WI38 (cell line): ENCODE results near the gene AMPD2.

Source experiments
- H3K4me3 ChIP-seq: 2 replicates; pipeline ENCODE4 v1.5.1; 2011; ENCODE audit warnings: low read depth, mild to moderate bottlenecking, control low read depth, low read length
- TF ChIP-seq, protein P1 (sequence below): IDR thresholded peaks from 2 replicates; pipeline ENCODE4 v1.5.1; 2012; ENCODE audit warnings: low read depth, mild to moderate bottlenecking, control low read depth, low read length

The AMPD2 gene

DNA sequence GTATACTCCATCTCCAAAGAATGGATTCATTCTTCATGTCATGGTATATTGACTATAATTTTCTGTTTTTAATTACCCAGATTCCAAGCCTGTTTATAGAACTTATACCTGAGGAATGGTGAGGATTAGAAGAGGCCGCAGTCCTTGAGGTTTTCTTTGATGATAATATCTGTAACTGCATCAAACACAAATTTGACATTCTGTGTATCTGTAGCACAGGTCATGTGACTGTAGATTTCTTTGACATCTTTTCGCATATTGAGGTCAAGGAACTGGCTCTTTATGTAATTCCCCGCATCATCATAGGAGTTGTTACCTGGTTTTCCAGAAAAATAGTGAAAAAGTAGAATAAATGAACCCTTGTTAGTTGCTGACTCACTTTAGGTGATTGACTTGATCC is 16.4 kb upstream of the AMPD2 start:
- TF ChIP-seq, protein P1, sequence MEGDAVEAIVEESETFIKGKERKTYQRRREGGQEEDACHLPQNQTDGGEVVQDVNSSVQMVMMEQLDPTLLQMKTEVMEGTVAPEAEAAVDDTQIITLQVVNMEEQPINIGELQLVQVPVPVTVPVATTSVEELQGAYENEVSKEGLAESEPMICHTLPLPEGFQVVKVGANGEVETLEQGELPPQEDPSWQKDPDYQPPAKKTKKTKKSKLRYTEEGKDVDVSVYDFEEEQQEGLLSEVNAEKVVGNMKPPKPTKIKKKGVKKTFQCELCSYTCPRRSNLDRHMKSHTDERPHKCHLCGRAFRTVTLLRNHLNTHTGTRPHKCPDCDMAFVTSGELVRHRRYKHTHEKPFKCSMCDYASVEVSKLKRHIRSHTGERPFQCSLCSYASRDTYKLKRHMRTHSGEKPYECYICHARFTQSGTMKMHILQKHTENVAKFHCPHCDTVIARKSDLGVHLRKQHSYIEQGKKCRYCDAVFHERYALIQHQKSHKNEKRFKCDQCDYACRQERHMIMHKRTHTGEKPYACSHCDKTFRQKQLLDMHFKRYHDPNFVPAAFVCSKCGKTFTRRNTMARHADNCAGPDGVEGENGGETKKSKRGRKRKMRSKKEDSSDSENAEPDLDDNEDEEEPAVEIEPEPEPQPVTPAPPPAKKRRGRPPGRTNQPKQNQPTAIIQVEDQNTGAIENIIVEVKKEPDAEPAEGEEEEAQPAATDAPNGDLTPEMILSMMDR, result no peak
- H3K4me3 ChIP-seq, result no peak overlapping the region

DNA sequence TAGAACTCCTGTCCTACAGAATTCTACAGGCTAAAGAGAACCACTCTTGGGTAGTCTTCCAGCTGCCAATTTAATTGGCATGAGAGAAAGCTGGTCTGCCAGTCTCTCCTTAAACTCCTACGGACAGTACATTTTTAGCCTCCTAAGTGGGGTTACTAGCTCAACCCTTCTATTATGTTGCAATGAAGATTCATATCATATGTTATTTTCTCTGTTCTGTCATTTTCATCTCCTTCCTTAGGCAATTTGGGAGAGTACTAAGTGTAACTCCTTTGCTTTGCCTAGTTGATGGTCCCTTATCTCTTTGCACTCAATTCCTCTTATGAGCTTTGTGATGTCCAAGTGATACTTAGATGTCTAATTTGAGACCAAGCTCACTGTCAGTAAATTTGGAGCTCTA is 14.3 kb upstream of the AMPD2 start:
- no peak overlapping the region for H3K4me3 ChIP-seq
- TF ChIP-seq, protein P1, result no peak

DNA sequence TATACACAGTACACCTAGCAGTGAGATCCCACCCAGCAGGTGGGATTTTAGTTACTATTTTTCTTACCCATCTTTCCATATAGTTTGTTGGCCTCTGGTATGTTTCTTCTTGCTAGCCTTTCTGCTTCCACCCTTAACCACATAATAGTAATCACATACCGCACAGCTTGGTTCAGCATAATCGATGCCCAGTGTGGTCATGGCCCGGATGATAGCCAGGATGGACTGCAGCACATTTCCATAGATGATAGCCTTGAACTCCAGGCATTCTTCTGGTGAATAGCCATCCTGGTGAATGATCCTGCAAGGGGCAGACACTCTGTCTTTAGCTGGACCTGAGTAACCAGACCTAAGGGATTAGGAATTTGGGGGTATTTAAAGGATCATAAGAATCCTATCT is 9.8 kb upstream of the AMPD2 start:
- TF ChIP-seq, protein P1, result no peak
- H3K4me3 ChIP-seq, result no peak overlapping the region

DNA sequence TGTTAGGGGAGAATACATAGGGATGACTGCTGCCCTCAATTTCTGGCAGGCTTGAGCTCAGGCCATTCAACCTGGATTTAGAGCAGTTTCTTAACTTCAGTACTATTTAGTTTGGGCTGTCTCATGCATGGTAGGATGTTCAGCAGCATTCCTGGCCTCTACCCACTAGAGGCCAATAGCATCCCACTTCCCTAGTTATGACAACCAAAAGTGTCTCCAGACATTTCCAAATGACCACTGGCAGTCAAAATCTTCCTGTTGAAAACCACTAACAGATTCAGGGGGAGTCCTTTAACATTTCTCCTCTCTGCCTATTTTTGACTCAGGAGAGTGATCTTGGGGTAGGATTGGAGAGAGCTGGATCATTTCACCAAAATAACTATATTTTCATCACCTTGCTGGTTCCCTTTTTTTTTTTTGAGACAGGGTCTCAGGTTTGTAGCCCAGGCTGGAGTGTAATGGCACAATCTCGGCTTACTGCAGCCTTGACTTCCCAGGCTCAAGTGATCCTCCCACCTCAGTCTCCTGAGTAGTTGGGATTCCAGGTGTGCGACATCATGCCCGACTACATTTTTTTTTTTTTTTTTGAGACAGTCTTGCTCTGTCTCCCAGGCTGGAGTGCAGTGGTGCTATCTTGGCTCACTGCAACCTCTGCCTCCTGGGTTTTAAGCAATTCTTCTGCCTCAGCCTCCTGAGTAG is 8.9 kb upstream of the AMPD2 start:
- TF ChIP-seq, protein P1, result no peak
- no peak overlapping the region for H3K4me3 ChIP-seq

DNA sequence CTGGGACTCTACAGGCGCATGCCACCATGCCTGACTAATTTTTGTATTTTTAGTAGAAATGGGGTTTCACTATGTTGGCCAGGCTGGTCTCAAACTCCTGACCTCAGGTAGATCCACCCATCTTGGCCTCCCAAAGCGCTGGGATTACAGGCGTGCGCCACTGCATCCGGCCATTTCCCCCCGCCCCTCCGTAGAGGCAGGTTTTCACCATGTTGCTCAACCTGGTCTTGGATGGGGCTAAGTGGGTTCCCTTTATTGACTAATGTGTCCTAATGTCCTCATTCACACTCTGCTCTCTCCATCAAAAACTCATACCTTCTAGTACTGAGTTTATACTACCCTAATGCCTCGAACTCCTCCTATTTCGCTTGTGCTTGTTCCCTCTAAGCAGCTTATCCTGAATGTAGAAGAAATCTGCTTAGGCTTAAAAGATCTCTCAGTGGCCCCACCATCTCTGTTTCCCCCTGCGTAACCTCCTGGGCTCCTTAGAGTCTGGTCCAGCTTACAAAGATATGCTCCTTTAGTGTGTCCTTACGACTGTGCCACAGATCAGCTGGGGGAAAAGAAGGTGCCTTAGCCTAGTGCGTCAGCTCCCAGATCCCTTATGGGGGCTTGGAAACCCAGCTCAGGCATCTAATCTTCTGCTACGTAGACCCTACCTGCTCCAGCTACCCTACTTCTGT is 8.2 kb upstream of the AMPD2 start:
- TF ChIP-seq, protein P1, result no peak
- H3K4me3 ChIP-seq, result no peak overlapping the region

DNA sequence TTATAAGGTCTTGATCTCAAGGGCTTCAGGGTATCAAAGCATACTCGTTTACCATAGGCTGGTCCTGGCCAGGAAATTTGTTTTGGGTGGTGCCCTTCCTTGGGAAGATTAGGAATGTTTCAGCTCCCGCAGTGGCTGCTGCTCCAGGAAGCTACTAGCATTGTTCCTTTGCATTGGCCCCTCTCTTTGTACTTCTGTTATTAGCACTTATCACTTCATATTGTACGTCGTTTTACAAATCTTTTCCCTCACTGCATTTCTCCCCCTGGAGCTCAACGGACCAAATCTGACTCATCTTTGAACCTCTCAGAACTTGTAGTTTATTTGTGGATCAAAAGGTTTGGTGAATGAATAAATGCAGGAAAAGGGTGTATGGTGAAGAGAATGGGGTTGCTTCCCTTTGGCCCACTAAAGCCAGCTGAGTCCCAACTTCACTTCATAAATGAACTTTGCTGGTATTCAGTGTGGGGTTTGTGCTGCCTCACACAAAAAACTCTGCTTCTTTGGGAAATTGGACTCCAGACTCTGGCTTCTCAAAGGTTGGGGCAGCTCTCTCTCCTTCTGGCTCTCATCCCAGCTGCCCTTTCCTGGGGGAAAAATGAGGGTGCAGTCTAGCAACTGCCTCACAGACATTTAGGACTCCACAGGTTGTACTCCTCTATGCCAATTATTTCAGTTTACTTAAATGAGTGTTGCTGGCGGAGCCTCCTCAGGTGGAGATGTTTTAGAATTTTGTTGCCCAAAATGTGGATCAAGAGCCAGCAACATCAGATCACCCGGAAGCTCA is 6.1 kb upstream of the AMPD2 start:
- TF ChIP-seq, protein P1, result no peak

DNA sequence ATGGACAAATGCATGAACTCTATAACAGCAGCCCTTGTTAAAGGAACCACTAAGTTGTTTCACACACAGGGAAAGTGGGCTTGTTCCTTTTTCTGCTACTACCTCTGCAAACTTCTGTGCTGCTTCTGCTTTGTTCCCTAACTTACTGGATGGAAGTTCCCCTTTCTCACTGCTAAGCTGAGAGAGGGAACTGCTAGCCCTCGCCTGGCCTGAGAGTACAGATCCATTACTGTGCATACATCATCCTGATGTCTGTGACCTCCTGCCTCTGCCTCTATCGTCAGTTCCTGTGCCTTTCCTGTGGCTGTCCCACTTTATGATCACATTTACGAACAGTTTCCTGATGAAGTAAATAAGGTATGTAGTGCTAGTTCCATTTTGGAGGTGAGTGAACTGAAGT is 3.8 kb upstream of the AMPD2 start:
- H3K4me3 ChIP-seq, result no peak overlapping the region
- TF ChIP-seq, protein P1, result no peak

More for the DNA sequence above, 6.1 kb upstream of the AMPD2 start:
- H3K4me3 ChIP-seq, result no peak overlapping the region
